Esophagus squamous epithelium (tissue), 5 donors: ENCODE data around the gene IRX3. TPM values are rescaled to one million over a fixed set of nuclear protein-coding genes. Genes with fewer than 3 reads are reported as not detected.

Experiments used
- DNase-seq: peaks from one replicate; lab custom pipeline; 2025; lab: John Stamatoyannopoulos, UW
- H3K27ac ChIP-seq, 4 donors: fragments of 200-600 bp; sonication (generic); one replicate each; pipeline ENCODE4 v1.5.1; 2016 to 2019; ENCODE audit warnings: mild to moderate bottlenecking in 1 of 4
- H3K27me3 ChIP-seq, 4 donors: fragments of 200-600 bp; sonication (generic); 1 replicate in 3 of 4; 2 replicates in 1 of 4; pipeline versions ENCODE4 v1.5.1 to v1.6.0; 2017 to 2021; ENCODE audit warnings: antibody characterized with exemption in 1 of 4
- H3K36me3 ChIP-seq, 3 donors: fragments of 200-600 bp; sonication (generic); one replicate each; pipeline ENCODE4 v1.5.1; 2016 to 2019
- H3K4me1 ChIP-seq, 3 donors: fragments of 200-600 bp; sonication (generic); one replicate each; pipeline ENCODE4 v1.5.1; 2017 to 2019
- H3K4me3 ChIP-seq, 4 donors: fragments of 200-600 bp; sonication (generic); 1 replicate in 3 of 4; 2 replicates in 1 of 4; pipeline ENCODE4 v1.5.1; 2016 to 2019; ENCODE audit warnings: mild to moderate bottlenecking in 2 of 4, moderate library complexity in 1 of 4
- H3K9me3 ChIP-seq, 3 donors: fragments of 200-600 bp; sonication (generic); one replicate each; pipeline ENCODE4 v1.5.1; 2016 to 2019
- CTCF ChIP-seq, 6 experiments: fragments of 450-650 bp in 4 of 6; fragments of 200-600 bp in 2 of 6; sonication (generic) in 2 of 6; IDR thresholded peaks; one replicate each; pipeline ENCODE4 v1.5.1; 2016 to 2019; ENCODE audit warnings: antibody characterized with exemption in 6 of 6, mild to moderate bottlenecking in 4 of 6, moderate library complexity in 4 of 6
- POLR2A ChIP-seq, 4 donors: fragments of 450-650 bp; IDR thresholded peaks; one replicate each; pipeline ENCODE4 v1.6.1; 2017; ENCODE audit warnings: antibody characterized with exemption in 4 of 4, mild to moderate bottlenecking in 4 of 4, moderate library complexity in 3 of 4
- WGBS, 2 donors: methylation state at CpG; one replicate each; pipeline ENCODE4 v1.1.5; 2018; 5-methylcytosine and 5-hydroxymethylcytosine counted together
- intact Hi-C: fragments of 100-400 bp; cut with DNase I; formaldehyde crosslinking; loops from one replicate; pipeline ENCODE4 v1.15.0; 2022
- total RNA-seq, 4 donors: library from RNA; depleted of rRNA; stranded (reverse); fragments of >200 nt; gene quantifications; one replicate each; pipeline ENCODE4 v1.1.0, GENCODE V29; 2016
- donor health status: DM: yes; HTN: yes; CAD: no.

Gene IRX3
- total RNA-seq, 4 donors from 2014 or later: 18.1 to 27.4 (median 26.4) TPM

GRCh38 chr16:54318941-54319340 is 32.4 kb upstream of the IRX3 start:
- Histone ChIP-seq H3K4me3 (no peak overlapping the region), H3K9me3 (no peaks in the 10 kb centered on the region), H3K27me3 (no peaks in the 10 kb centered on the region), H3K36me3 (no peaks in the 10 kb centered on the region), H3K4me1 (no peaks in the 10 kb centered on the region), H3K27ac (no peak overlapping the region)
- no peak for TF ChIP-seq CTCF (IDR thresholded peaks at IDR 0.05)
- TF ChIP-seq POLR2A (IDR thresholded peaks at IDR 0.05): no peak
- intact Hi-C loops: no loop called here
- DNase-seq: no peak
- 69 to 87% methylated on average over 1 of the region's 1 CpG for WGBS, 2 donors

DNA sequence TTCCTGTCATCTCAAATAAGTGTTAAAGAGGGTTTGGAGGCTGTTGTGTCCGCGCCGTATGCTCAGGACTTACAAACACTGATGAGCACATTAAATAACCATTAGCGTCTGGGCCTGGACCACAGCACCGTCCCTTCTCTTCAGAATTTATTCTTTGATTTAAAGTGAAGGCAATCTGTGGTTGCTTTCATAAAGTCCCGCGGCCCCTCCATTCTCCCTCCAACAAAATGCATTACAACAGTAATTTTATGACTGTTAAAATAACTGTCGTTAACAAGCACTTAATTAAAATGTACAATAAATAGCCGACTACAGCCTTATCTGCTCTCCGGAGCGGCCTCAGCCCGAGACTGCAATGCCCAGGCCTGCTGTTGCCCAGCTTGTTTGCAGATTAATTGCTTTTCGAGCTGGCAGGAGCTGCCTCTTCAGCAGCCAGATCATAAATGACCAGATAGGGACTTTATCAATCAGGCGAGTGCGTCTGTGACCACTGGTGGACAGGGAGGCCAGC is 30.6 kb upstream of the IRX3 start:
- no peaks in the 10 kb centered on the region for H3K27me3 ChIP-seq
- intact Hi-C loops: no loop called here
- 81 to 89% methylated on average over 11 to 15 of the region's 15 CpGs for WGBS, 2 donors
- no peak overlapping the region for H3K4me3 ChIP-seq
- no peaks in the 10 kb centered on the region for H3K9me3 ChIP-seq
- TF ChIP-seq CTCF (IDR thresholded peaks at IDR 0.05) (no peak), POLR2A (IDR thresholded peaks at IDR 0.05) (no peak)
- no peak overlapping the region for H3K27ac ChIP-seq
- no peaks in the 10 kb centered on the region for H3K36me3 ChIP-seq
- DNase-seq: no peak
- no peaks in the 10 kb centered on the region for H3K4me1 ChIP-seq

- Histone ChIP-seq H3K36me3 (no peaks in the 10 kb centered on the region), H3K4me1 (no peaks in the 10 kb centered on the region), H3K9me3 (no peaks in the 10 kb centered on the region), H3K4me3 (no peak overlapping the region), H3K27ac (no peak overlapping the region), H3K27me3 (no peaks in the 10 kb centered on the region)
- intact Hi-C loops: no loop called here
- WGBS, 2 donors: 85 to 89% methylated on average over 5 to 8 of the region's 8 CpGs
- TF ChIP-seq POLR2A (IDR thresholded peaks at IDR 0.05) (no peak), CTCF (IDR thresholded peaks at IDR 0.05) (no peak)
- no peak for DNase-seq
Measured at GRCh38 chr16:54316095-54316889, 29.7 kb upstream of the IRX3 start.

GRCh38 chr16:54313789-54314188 is 27.2 kb upstream of the IRX3 start:
- H3K4me3 ChIP-seq: no peak overlapping the region
- H3K9me3 ChIP-seq: no peaks in the 10 kb centered on the region
- TF ChIP-seq POLR2A (IDR thresholded peaks at IDR 0.05) (no peak), CTCF (IDR thresholded peaks at IDR 0.05) (no peak)
- H3K27ac ChIP-seq: no peak overlapping the region
- H3K4me1 ChIP-seq: no peaks in the 10 kb centered on the region
- no peaks in the 10 kb centered on the region for H3K36me3 ChIP-seq
- intact Hi-C loops: no loop called here
- DNase-seq: no peak
- H3K27me3 ChIP-seq: no peaks in the 10 kb centered on the region
- WGBS, 2 donors: 77 to 90% methylated on average over 4 of the region's 4 CpGs

- Histone ChIP-seq H3K4me1 (no peaks in the 10 kb centered on the region), H3K9me3 (no peaks in the 10 kb centered on the region), H3K36me3 (no peaks in the 10 kb centered on the region), H3K27ac (no peak overlapping the region), H3K27me3 (peaks cover 0 to under 1% (median 0%) of the 10 kb centered on the region in 4 donors), H3K4me3 (no peak overlapping the region)
- DNase-seq: no peak
- TF ChIP-seq POLR2A (IDR thresholded peaks at IDR 0.05) (no peak), CTCF (IDR thresholded peaks at IDR 0.05) (no peak)
- WGBS, 2 donors: 80 to 100% methylated on average over 1 of the region's 3 CpGs
- intact Hi-C loops: no loop called here
Measured at GRCh38 chr16:54312502-54312991, 26.0 kb upstream of the IRX3 start.
